Adrenal gland (tissue), 12 donors: Measurements from ENCODE around the gene PCSK6. TPM values are rescaled to one million over a fixed set of nuclear protein-coding genes. Genes with fewer than 3 reads are reported as not detected.
"Not testable (repeated sequence)": the region's sequence is repeated elsewhere in the genome, so short reads cannot be mapped to it uniquely, and the experiment has no call there.

ENCODE experiments used
- DNase-seq, 7 donors: peaks; one replicate each; pipeline ENCODE4 v3.0.0-alpha.2; 2019 to 2020
- H3K27ac ChIP-seq, 5 donors: fragments of 200-600 bp; sonication (generic) in 4 of 5; 1 replicate in 3 of 5; 2 replicates in 2 of 5; pipeline versions ENCODE4 v1.5.1 to v1.8.0; 2016 to 2020; ENCODE audit warnings: mild to moderate bottlenecking in 1 of 5
- H3K27me3 ChIP-seq: fragments of 200-600 bp; 2 replicates; pipeline ENCODE4 v1.8.0; 2021
- H3K36me3 ChIP-seq, 2 donors: fragments of 200-600 bp; replicated peaks in 1 of 2; 1 replicate in 1 of 2; 2 replicates in 1 of 2; pipeline versions ENCODE4 v1.5.1 to v1.8.0; 2018 to 2022
- H3K4me1 ChIP-seq, 2 donors: fragments of 200-600 bp; replicated peaks in 1 of 2; 1 replicate in 1 of 2; 2 replicates in 1 of 2; pipeline versions ENCODE4 v1.5.1 to v1.8.0; 2018 to 2021
- H3K4me3 ChIP-seq, 4 donors: fragments of 200-600 bp; sonication (generic) in 3 of 4; one replicate each; pipeline ENCODE4 v1.5.1; 2016 to 2018
- H3K9me3 ChIP-seq, 3 donors: fragments of 200-600 bp; sonication (generic) in 1 of 3; replicated peaks in 1 of 3; 1 replicate in 2 of 3; 2 replicates in 1 of 3; pipeline versions ENCODE4 v1.5.1 to v1.8.0; 2016 to 2021
- POLR2A ChIP-seq, 2 donors: fragments of 450-650 bp; IDR thresholded peaks; one replicate each; pipeline ENCODE4 v1.6.1; 2017; ENCODE audit warnings: antibody characterized with exemption in 2 of 2, mild to moderate bottlenecking in 2 of 2, moderate library complexity in 1 of 2
- WGBS, 4 donors: extraction: QIAGEN DNeasy Blood & Tissue Kit in 2 of 4; methylation state at CpG; one replicate each; pipeline versions ENCODE4 v1.1.5 to v1.1.7; 2013 to 2017; 5-methylcytosine and 5-hydroxymethylcytosine counted together
- intact Hi-C, 2 donors: fragments of 100-400 bp; cut with DNase I; formaldehyde crosslinking; loops; one replicate each; pipeline versions ENCODE4 v1.14.1 to v1.15.0; 2022 to 2023
- polyA plus RNA-seq, 3 donors: library from polyadenylated mRNA; stranded (reverse); fragments of 200-250 nt in 2 of 3; fragments of 350-450 nt in 1 of 3; fragmentation: Illumina TruSeq in 1 of 3; extraction: RNeasy Lipid Tissue Mini Kit (QIAGEN cat#74804) in 1 of 3; gene quantifications; one replicate each; pipeline ENCODE4 v1.2.3, GENCODE V29; 2013 to 2014
- total RNA-seq, 9 donors: library from RNA; depleted of rRNA in 4 of 9; stranded (reverse); fragments of >200 nt in 4 of 9; fragments of 120-200 nt in 1 of 9; fragmentation: NEBNext Ultra II Directional in 1 of 9; extraction: Animal tissue kit (Norgen Biotek cat#: 25700) in 1 of 9; gene quantifications; one replicate each; pipeline versions ENCODE4 v1.1.0 to v1.2.4, GENCODE V29; 2013 to 2023
- TF ChIP-seq, protein P1 (sequence below), 6 experiments: fragments of 450-650 bp in 4 of 6; fragments of 200-600 bp in 2 of 6; sonication (generic) in 1 of 6; IDR thresholded peaks; 1 replicate in 5 of 6; 2 replicates in 1 of 6; pipeline versions ENCODE4 v1.5.1 to v1.8.0; 2016 to 2021; ENCODE audit warnings: antibody characterized with exemption in 6 of 6, mild to moderate bottlenecking in 2 of 6, moderate library complexity in 1 of 6
- donor health status: healthy with polysubstance abuse.
- donor health status: Bipolar disorder and iron deficiency.
- donor health status: DM: yes; HTN: yes; CAD: no.
- donor health status: DM: no; HTN: no; CAD: no.
- donor health status: DM: no; HTN: no; CAD: no.
- donor health status: DM: yes; HTN: yes; CAD: no.

The PCSK6 gene
- total and polyA plus RNA-seq, 12 donors: 0.88 to 53.0 (median 5.6) TPM

- intact Hi-C loops: no loop called here
- no peak for DNase-seq
- H3K4me1 ChIP-seq: no peaks in the 10 kb centered on the region
- no peaks in the 10 kb centered on the region for H3K36me3 ChIP-seq
- TF ChIP-seq, protein P1, sequence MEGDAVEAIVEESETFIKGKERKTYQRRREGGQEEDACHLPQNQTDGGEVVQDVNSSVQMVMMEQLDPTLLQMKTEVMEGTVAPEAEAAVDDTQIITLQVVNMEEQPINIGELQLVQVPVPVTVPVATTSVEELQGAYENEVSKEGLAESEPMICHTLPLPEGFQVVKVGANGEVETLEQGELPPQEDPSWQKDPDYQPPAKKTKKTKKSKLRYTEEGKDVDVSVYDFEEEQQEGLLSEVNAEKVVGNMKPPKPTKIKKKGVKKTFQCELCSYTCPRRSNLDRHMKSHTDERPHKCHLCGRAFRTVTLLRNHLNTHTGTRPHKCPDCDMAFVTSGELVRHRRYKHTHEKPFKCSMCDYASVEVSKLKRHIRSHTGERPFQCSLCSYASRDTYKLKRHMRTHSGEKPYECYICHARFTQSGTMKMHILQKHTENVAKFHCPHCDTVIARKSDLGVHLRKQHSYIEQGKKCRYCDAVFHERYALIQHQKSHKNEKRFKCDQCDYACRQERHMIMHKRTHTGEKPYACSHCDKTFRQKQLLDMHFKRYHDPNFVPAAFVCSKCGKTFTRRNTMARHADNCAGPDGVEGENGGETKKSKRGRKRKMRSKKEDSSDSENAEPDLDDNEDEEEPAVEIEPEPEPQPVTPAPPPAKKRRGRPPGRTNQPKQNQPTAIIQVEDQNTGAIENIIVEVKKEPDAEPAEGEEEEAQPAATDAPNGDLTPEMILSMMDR (IDR thresholded peaks at IDR 0.05): no peak
- TF ChIP-seq POLR2A (IDR thresholded peaks at IDR 0.05): no peak
- H3K9me3 ChIP-seq: no peaks in the 10 kb centered on the region
- H3K4me3 ChIP-seq: no peak overlapping the region
- WGBS, 4 donors: 86 to 93% (median 88%) methylated on average over 9 of the region's 9 CpGs
- H3K27ac ChIP-seq: no peak overlapping the region
- H3K27me3 ChIP-seq: no peaks in the 10 kb centered on the region
Observed at GRCh38 chr15:101425787-101426365, 63.6 kb downstream of the PCSK6 start.

- H3K9me3 ChIP-seq: no peaks in the 10 kb centered on the region
- 87 to 93% (median 92%) methylated on average over 6 to 7 of the region's 7 CpGs for WGBS, 4 donors
- no peak overlapping the region for H3K27ac ChIP-seq
- TF ChIP-seq POLR2A (IDR thresholded peaks at IDR 0.05): no peak
- TF ChIP-seq, protein P1 (IDR thresholded peaks at IDR 0.05): no peak
- H3K27me3 ChIP-seq: no peaks in the 10 kb centered on the region
- intact Hi-C loops: no loop called here
- H3K4me3 ChIP-seq: no peak overlapping the region
- H3K36me3 ChIP-seq: no peaks in the 10 kb centered on the region
- H3K4me1 ChIP-seq: no peaks in the 10 kb centered on the region
- DNase-seq: no peak
Observed at GRCh38 chr15:101424984-101425383, 64.5 kb downstream of the PCSK6 start.

GRCh38 chr15:101420232-101420631, 69.3 kb downstream of the PCSK6 start:
- Histone ChIP-seq H3K9me3 (no peaks in the 10 kb centered on the region), H3K36me3 (no peaks in the 10 kb centered on the region), H3K27ac (no peak overlapping the region), H3K4me1 (no peaks in the 10 kb centered on the region), H3K27me3 (no peaks in the 10 kb centered on the region), H3K4me3 (no peak overlapping the region)
- intact Hi-C loops: no loop called here
- peak in 1 of 7 donors; percentile 34 for DNase-seq
- TF ChIP-seq, protein P1 (IDR thresholded peaks at IDR 0.05): no peak
- no peak for TF ChIP-seq POLR2A (IDR thresholded peaks at IDR 0.05)
- 90 to 100% (median 93%) methylated on average over 4 of the region's 4 CpGs for WGBS, 4 donors

DNA sequence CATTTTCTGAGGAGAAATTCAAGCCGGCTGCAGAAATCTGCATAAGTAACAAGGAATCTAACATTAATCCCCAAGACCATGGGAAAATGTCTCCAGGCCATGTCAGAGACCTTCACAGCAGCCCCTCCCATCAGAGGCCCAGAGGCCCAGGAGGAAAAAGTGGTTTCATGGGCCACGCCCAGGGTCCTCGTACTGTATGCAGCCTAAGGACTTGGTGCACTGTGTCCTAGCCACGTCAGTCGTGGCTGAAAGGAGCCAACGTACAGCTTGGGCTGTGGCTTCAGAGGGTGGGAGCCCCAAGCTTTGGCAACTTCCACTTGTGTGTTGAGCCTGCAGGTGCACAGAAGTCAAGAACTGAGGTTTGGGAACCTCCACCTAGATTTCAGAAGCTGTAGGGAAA, 73.0 kb downstream of the PCSK6 start:
- peak in 1 of 7 donors; percentile 24 for DNase-seq
- H3K4me3 ChIP-seq, H3K36me3 ChIP-seq, H3K4me1 ChIP-seq, H3K27ac ChIP-seq, H3K9me3 ChIP-seq, intact Hi-C loops, H3K27me3 ChIP-seq: not testable (repeated sequence)
- WGBS, 4 donors: 80 to 93% (median 91%) methylated on average over 3 to 6 of the region's 6 CpGs

DNA sequence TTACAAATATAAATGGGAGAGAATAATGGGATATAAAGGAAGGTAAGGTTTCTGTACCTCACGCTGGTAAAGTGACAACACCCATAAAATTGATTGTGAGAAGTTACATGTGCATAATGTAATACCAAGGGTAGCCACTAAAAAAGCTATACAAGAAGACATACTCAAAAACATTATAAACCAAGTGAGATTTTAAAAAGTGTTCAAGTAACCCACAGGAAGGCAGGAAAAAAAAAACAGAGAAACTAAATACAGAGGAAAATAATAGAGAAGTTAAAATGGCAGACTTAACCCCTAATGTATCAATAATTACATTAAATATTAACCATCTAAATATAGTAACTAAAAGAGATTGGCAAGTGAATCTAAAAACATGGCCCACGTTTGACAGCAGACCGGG, 76.3 kb downstream of the PCSK6 start:
- no peak for DNase-seq
- 79 to 88% (median 81%) methylated on average over 3 of the region's 3 CpGs for WGBS, 4 donors
- intact Hi-C loops: no loop called here

More for the DNA sequence above, 76.3 kb downstream of the PCSK6 start:
- Histone ChIP-seq H3K36me3 (no peaks in the 10 kb centered on the region), H3K4me1 (no peaks in the 10 kb centered on the region), H3K27ac (no peak overlapping the region), H3K4me3 (no peak overlapping the region), H3K9me3 (no peaks in the 10 kb centered on the region), H3K27me3 (no peaks in the 10 kb centered on the region)
- TF ChIP-seq, protein P1 (IDR thresholded peaks at IDR 0.05): peak in 1 of 6 experiments; percentile 13
- no peak for TF ChIP-seq POLR2A (IDR thresholded peaks at IDR 0.05)
